ENCODE measurements around the gene SLC25A1.

Gene SLC25A1

GRCh38 chr22:19134176-19134831 lies 44.2 kb downstream of the SLC25A1 start:
- no peak for DNase-seq

GRCh38 chr22:19133561-19133960 lies 45.0 kb downstream of the SLC25A1 start:
- DNase-seq = no peak

- DNase-seq = no peak
Measured at GRCh38 chr22:19132693-19133400, 45.7 kb downstream of the SLC25A1 start.

GRCh38 chr22:19132153-19132552 lies 46.4 kb downstream of the SLC25A1 start:
- no peak for DNase-seq

GRCh38 chr22:19131685-19132015 lies 46.9 kb downstream of the SLC25A1 start:
- DNase-seq = no peak

- no peak for DNase-seq
Measured at GRCh38 chr22:19130959-19131684, 47.4 kb downstream of the SLC25A1 start, which contains the start of gene TSSK2. TSSK2 (plus strand) TSS chr22:19131308; CDS start chr22:19131400, 92 bp downstream.

GRCh38 chr22:19129871-19130270 lies 48.7 kb downstream of the SLC25A1 start:
- DNase-seq = no peak

GRCh38 chr22:19128946-19129727 lies 49.4 kb downstream of the SLC25A1 start:
- no peak for DNase-seq

- no peak for DNase-seq
Measured at GRCh38 chr22:19128009-19128401, 50.5 kb downstream of the SLC25A1 start.

- no peak for DNase-seq
Measured at GRCh38 chr22:19127329-19128008, 51.1 kb downstream of the SLC25A1 start.

GRCh38 chr22:19126309-19127273 lies 51.9 kb downstream of the SLC25A1 start:
- no peak for DNase-seq
